Measurements from ENCODE around the gene EGLN3.

DNA sequence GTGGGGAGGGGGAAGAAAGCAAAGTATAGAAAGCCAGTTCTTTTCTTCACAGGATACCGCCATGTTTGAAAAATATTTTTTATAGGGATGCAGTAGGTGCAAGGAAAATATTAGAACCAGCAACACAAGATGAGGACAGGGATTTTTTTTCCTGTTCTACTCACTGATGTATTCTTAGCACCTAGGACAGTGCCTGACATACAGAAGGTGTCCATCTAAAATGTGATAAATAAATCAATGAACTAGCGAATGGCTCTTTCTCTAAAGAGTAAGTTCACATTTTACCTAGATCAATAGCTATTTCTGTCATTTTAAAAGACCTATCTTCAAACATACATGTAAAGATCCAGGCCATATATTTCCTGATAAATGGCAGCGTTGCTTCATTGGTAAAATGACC, 18.8 kb downstream of the EGLN3 start:
- TF ChIP-seq CTCF (IDR thresholded peaks at IDR 0.05) (no peak), POLR2A (IDR thresholded peaks at IDR 0.05) (no peak)

Data from transverse colon (tissue), 3 donors.